ENCODE results near the gene HBE1. TPM values are rescaled to one million over a fixed set of nuclear protein-coding genes. Genes with fewer than 3 reads are reported as not detected.

The HBE1 gene
- total and polyA plus RNA-seq, 2 of the 4 experiments (the other 2 are of a cell fraction): 3.2 to 12.7 TPM

- peak overlapping the region; percentile 97; the same call in 2 of the 3 replicates for H2BK15ac ChIP-seq (ENCODE audit: low read depth, low read length)
- no peak for TF ChIP-seq NFE2L2 (IDR thresholded peaks at IDR 0.05; ENCODE audit: low read depth, low read length)
- TF ChIP-seq BHLHE40 (IDR thresholded peaks at IDR 0.05; ENCODE audit: low read depth, low read length): no peak
- TF ChIP-seq USF2 (IDR thresholded peaks at IDR 0.05; ENCODE audit: low read depth, low read length): peak; percentile 41; the same call in 1 of the 2 replicates
- no peak for TF ChIP-seq MAFK (IDR thresholded peaks at IDR 0.05; ENCODE audit: low read depth, low read length)
- TF ChIP-seq CTCF (conservative IDR thresholded peaks at IDR 0.05; ENCODE audit: low read depth, low read length): no peak
- TF ChIP-seq CEBPB (IDR thresholded peaks at IDR 0.05; ENCODE audit: low read depth, low read length): no peak
- TF ChIP-seq RFX5 (IDR thresholded peaks at IDR 0.05; ENCODE audit: low read depth, low read length): no peak
- in situ Hi-C loops (cut with MboI; ENCODE audit: low sequenced_read_pairs): no loop called here
Measured at GRCh38 chr11:5293028-5293427, 23.3 kb upstream of the HBE1 start.

More at GRCh38 chr11:5293028-5293427, 23.3 kb upstream of the HBE1 start:
- Histone ChIP-seq H4K91ac (ENCODE audit: insufficient read depth, low read depth, low read length) (peak overlapping the region; percentile 69), H4K5ac (ENCODE audit: low read depth, low read length) (peak overlapping the region; percentile 84; the same call in 1 of the 2 replicates), H4K8ac (ENCODE audit: low read depth in 2 of 2, low read length in 2 of 2) (peak overlapping the region; percentile 55 to 68; a peak in 3 of 4 replicates), H2BK20ac (ENCODE audit: low read depth, low read length) (peak overlapping the region; percentile 88), H3K4ac (ENCODE audit: low read depth, low read length) (peak overlapping the region; percentile 88), H3K23ac (ENCODE audit: low read depth, low read length) (0 out of 2 replicates have a peak overlapping the region, but pooled peaks have one; percentile 8), H3K18ac (ENCODE audit: low read depth, low read length) (peak overlapping the region; percentile 88; the same call in 1 of the 2 replicates), H3K4me1 (ENCODE audit: control insufficient read depth, insufficient read depth, low read length) (peaks cover 13% of the 10 kb centered on the region; the same call in 1 of the 2 replicates), H2AK9ac (replicated peaks; ENCODE audit: low read depth, low read length, poor library complexity) (no peak overlapping the region), H2BK120ac (ENCODE audit: low read depth, low read length) (peak overlapping the region; percentile 97), H3K9me1 (ENCODE audit: insufficient read depth, low read length) (no peaks in the 10 kb centered on the region; the same call in 1 of the 2 replicates), H3K9ac (ENCODE audit: low read depth, low read length) (no peak overlapping the region), H4K20me1 (ENCODE audit: insufficient read depth, low read length) (no peaks in the 10 kb centered on the region), H3K36me3 (ENCODE audit: control insufficient read depth, insufficient read depth, low read length) (no peaks in the 10 kb centered on the region), H3K56ac (ENCODE audit: extremely low read depth, insufficient read depth, low read length) (no peak overlapping the region), H3K4me2 (ENCODE audit: low read depth, low read length) (no peak overlapping the region), H2AK5ac (ENCODE audit: low read depth, low read length) (peak overlapping the region; percentile 18; the same call in 1 of the 2 replicates), H3K4me3 (ENCODE audit: insufficient read depth, low read depth, low read length) (no peak overlapping the region), H3K9me3 (ENCODE audit: control insufficient read depth, insufficient read depth, low read length) (no peaks in the 10 kb centered on the region), H3K27ac (ENCODE audit: insufficient read depth, low read length) (no peak overlapping the region), H2AFZ (replicated peaks; ENCODE audit: low read length, poor library complexity) (no peak overlapping the region), H2BK5ac (ENCODE audit: low read depth, low read length, poor library complexity, severe bottlenecking) (peak overlapping the region; percentile 99), H3K79me1 (ENCODE audit: low read depth in 1 of 2, low read length in 2 of 2) (no peaks in the 10 kb centered on the region), H3K27me3 (ENCODE audit: control insufficient read depth, insufficient read depth, low read length) (no peaks in the 10 kb centered on the region), H3K14ac (replicated peaks; ENCODE audit: low read depth, low read length) (peak overlapping the region; percentile 50)
- DNase-seq (peak; percentile 28), ATAC-seq (ENCODE audit: low read depth) (no peak)
- no TSS peak for BruUV-seq (replicated peaks)
- WGBS, 2 experiments (ENCODE audit: extremely low coverage in 2 of 2, insufficient read length in 1 of 2): 93% methylated on average over 6 of the region's 8 CpGs; no CpG with 5 or more reads in 1 of the 2 experiments
- dilution Hi-C loops (cut with HindIII; ENCODE audit: low sequenced_read_pairs, unreplicated experiment): no loop called here
- ChIA-PET POLR2A (ENCODE audit: unreplicated experiment) (interaction anchor here (0.5 kb wide), 1 partner anchor 140 kb away, joined by 3 read pairs; no protein-coding TSS in a partner anchor), CTCF (interaction anchor here (0.6 kb wide), 1 partner anchor 55 kb away, joined by 4 read pairs; no protein-coding TSS in a partner anchor)
- intact Hi-C loops (cut with micrococcal nuclease): no loop called here
